Upper lobe of left lung (tissue), 6 donors: Measurements from ENCODE around the gene KRT76. TPM values are rescaled to one million over a fixed set of nuclear protein-coding genes. Genes with fewer than 3 reads are reported as not detected.

Source experiments
- ATAC-seq, 2 donors: fragments of 200-7000 bp; cut with Tn5 transposase; one replicate each; pipeline ENCODE4 v1.9.1; 2022; ENCODE audit warnings: mild to moderate bottlenecking in 2 of 2, moderate library complexity in 2 of 2; ENCODE audit not compliant: low FRiP score in 2 of 2
- DNase-seq, 2 donors: peaks; one replicate each; pipeline ENCODE4 v3.0.0-alpha.2; 2019 to 2020
- H3K27ac ChIP-seq, 4 donors: fragments of 200-600 bp; sonication (generic); one replicate each; pipeline ENCODE4 v1.5.1; 2016 to 2019
- H3K27me3 ChIP-seq, 4 donors: fragments of 200-600 bp; sonication (generic); one replicate each; pipeline ENCODE4 v1.5.1; 2017 to 2019
- H3K36me3 ChIP-seq, 4 donors: fragments of 200-600 bp; sonication (generic); one replicate each; pipeline ENCODE4 v1.5.1; 2016 to 2019
- H3K4me1 ChIP-seq, 4 donors: fragments of 200-600 bp; sonication (generic); one replicate each; pipeline ENCODE4 v1.5.1; 2018 to 2019
- H3K4me3 ChIP-seq, 4 donors: fragments of 200-600 bp; sonication (generic); one replicate each; pipeline ENCODE4 v1.5.1; 2017 to 2019; ENCODE audit warnings: mild to moderate bottlenecking in 2 of 4, moderate library complexity in 1 of 4
- H3K9me3 ChIP-seq, 4 donors: fragments of 200-600 bp; sonication (generic); one replicate each; pipeline ENCODE4 v1.5.1; 2018 to 2019
- CTCF ChIP-seq, 6 experiments: fragments of 450-650 bp in 4 of 6; fragments of 200-600 bp in 2 of 6; sonication (generic) in 2 of 6; IDR thresholded peaks; one replicate each; pipeline ENCODE4 v1.5.1; 2016 to 2019; ENCODE audit warnings: antibody characterized with exemption in 6 of 6
- EP300 ChIP-seq, 4 donors: sonication (generic); formaldehyde crosslinking; IDR thresholded peaks; one replicate each; pipeline ENCODE4 v1.5.1; 2017; ENCODE audit warnings: antibody characterized with exemption in 4 of 4, control low read depth in 2 of 4
- POLR2A ChIP-seq, 4 donors: fragments of 450-650 bp; IDR thresholded peaks; one replicate each; pipeline ENCODE4 v1.5.1; 2016 to 2017; ENCODE audit warnings: antibody characterized with exemption in 4 of 4, mild to moderate bottlenecking in 2 of 4
- POLR2AphosphoS5 ChIP-seq, 2 donors: sonication (generic); formaldehyde crosslinking; IDR thresholded peaks; one replicate each; pipeline ENCODE4 v1.5.1; 2017; ENCODE audit warnings: antibody characterized with exemption in 2 of 2
- WGBS, 2 donors: methylation state at CpG; one replicate each; pipeline ENCODE4 v1.1.5; 2017 to 2018; 5-methylcytosine and 5-hydroxymethylcytosine counted together
- total RNA-seq, 6 donors: library from RNA; depleted of rRNA in 4 of 6; stranded (reverse); fragments of >200 nt in 4 of 6; gene quantifications; one replicate each; pipeline versions ENCODE4 v1.1.0 to v1.2.1, GENCODE V29; 2016 to 2021
- donor health status: DM: no; HTN: no; CAD: no; lungs with moderate emphysema.
- donor health status: DM: no; HTN: yes; CAD: no; lungs with severe emphysema.

The KRT76 gene
- total RNA-seq, 6 donors from 2014 or later, result not detected

GRCh38 chr12:52772188-52772587 is 5.0 kb downstream of the KRT76 start:
- 88 to 93% methylated on average over 4 of the region's 4 CpGs for WGBS, 2 donors
- no peak for DNase-seq
- no peaks in the 10 kb centered on the region for H3K27me3 ChIP-seq

DNA sequence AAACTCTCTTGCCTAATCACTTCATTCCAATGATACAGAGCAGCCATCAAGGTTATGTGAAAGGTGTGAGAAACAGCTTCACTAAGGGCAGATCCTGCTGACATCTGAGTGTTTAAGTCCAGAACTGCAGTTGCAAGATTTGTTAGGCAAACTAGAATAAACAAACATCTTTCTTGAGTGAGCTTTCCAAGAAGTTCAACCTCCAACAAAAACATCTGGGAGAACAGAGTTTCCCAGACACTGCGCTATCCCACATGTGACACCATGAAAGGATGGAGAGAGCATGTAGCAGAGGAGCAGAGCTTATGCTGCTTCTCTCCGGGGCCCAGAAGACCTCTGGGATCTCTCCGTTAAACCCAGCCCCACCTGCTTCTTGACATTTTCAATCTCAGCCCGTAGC is 5.6 kb downstream of the KRT76 start:
- Histone ChIP-seq H3K4me3 (no peak overlapping the region), H3K27ac (no peak overlapping the region), H3K36me3 (no peaks in the 10 kb centered on the region), H3K4me1 (no peaks in the 10 kb centered on the region), H3K27me3 (no peaks in the 10 kb centered on the region), H3K9me3 (no peaks in the 10 kb centered on the region)
- no peak for TF ChIP-seq CTCF (IDR thresholded peaks at IDR 0.05)
- TF ChIP-seq EP300 (IDR thresholded peaks at IDR 0.05), result no peak
- TF ChIP-seq POLR2AphosphoS5 (IDR thresholded peaks at IDR 0.05), result no peak
- no peak for TF ChIP-seq POLR2A (IDR thresholded peaks at IDR 0.05)
- DNase-seq (no peak), ATAC-seq (no peak)
- 78 to 85% methylated on average over 4 of the region's 4 CpGs for WGBS, 2 donors

More at GRCh38 chr12:52772188-52772587, 5.0 kb downstream of the KRT76 start:
- no peak overlapping the region for H3K4me3 ChIP-seq
- TF ChIP-seq EP300 (IDR thresholded peaks at IDR 0.05) (no peak), POLR2AphosphoS5 (IDR thresholded peaks at IDR 0.05) (no peak), POLR2A (IDR thresholded peaks at IDR 0.05) (no peak), CTCF (IDR thresholded peaks at IDR 0.05) (no peak)
- H3K36me3 ChIP-seq, result no peaks in the 10 kb centered on the region
- ATAC-seq, result no peak
- no peak overlapping the region for H3K27ac ChIP-seq
- no peaks in the 10 kb centered on the region for H3K9me3 ChIP-seq
- no peaks in the 10 kb centered on the region for H3K4me1 ChIP-seq

DNA sequence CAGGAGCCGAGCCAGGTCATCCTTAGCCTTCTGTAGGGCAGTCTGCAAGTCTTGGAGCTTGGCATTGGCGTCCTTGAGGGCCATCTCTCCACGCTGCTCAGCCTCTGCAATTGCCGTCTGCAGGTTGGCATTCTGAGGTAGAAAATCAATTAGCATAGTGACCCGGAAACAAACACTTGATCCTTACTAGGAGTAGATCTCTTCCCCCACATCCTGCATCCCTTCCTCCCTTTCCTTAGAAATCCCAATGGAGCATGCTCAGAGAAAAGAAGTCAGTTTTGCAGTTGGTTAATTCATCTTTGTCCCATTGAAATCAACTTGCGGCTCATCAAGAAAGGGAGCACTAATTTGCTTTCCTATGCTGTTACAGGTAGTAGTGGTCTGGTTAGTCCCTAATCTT is 6.1 kb downstream of the KRT76 start:
- no peak for ATAC-seq
- H3K4me1 ChIP-seq, result no peaks in the 10 kb centered on the region
- 80 to 86% methylated on average over 6 of the region's 6 CpGs for WGBS, 2 donors
- H3K27me3 ChIP-seq, result no peaks in the 10 kb centered on the region
- no peak overlapping the region for H3K4me3 ChIP-seq
- DNase-seq, result no peak
- no peaks in the 10 kb centered on the region for H3K9me3 ChIP-seq
- TF ChIP-seq POLR2AphosphoS5 (IDR thresholded peaks at IDR 0.05), result no peak
- no peak for TF ChIP-seq CTCF (IDR thresholded peaks at IDR 0.05)
- no peak for TF ChIP-seq POLR2A (IDR thresholded peaks at IDR 0.05)
- no peak for TF ChIP-seq EP300 (IDR thresholded peaks at IDR 0.05)
- H3K36me3 ChIP-seq, result no peaks in the 10 kb centered on the region
- no peak overlapping the region for H3K27ac ChIP-seq

- DNase-seq (no peak), ATAC-seq (no peak)
- Histone ChIP-seq H3K4me1 (no peaks in the 10 kb centered on the region), H3K27ac (no peak overlapping the region), H3K4me3 (no peak overlapping the region), H3K27me3 (no peaks in the 10 kb centered on the region), H3K9me3 (no peaks in the 10 kb centered on the region), H3K36me3 (no peaks in the 10 kb centered on the region)
- TF ChIP-seq POLR2AphosphoS5 (IDR thresholded peaks at IDR 0.05), result no peak
Observed at GRCh38 chr12:52769946-52770345, 7.2 kb downstream of the KRT76 start.

GRCh38 chr12:52769354-52769753 is 7.8 kb downstream of the KRT76 start:
- no peak for ATAC-seq

More at GRCh38 chr12:52769354-52769753, 7.8 kb downstream of the KRT76 start:
- TF ChIP-seq EP300 (IDR thresholded peaks at IDR 0.05) (no peak), CTCF (IDR thresholded peaks at IDR 0.05) (no peak), POLR2AphosphoS5 (IDR thresholded peaks at IDR 0.05) (no peak), POLR2A (IDR thresholded peaks at IDR 0.05) (no peak)
- no peak for DNase-seq
- Histone ChIP-seq H3K27ac (no peak overlapping the region), H3K27me3 (no peaks in the 10 kb centered on the region), H3K9me3 (no peaks in the 10 kb centered on the region), H3K4me3 (no peak overlapping the region), H3K36me3 (no peaks in the 10 kb centered on the region), H3K4me1 (no peaks in the 10 kb centered on the region)
- 70 to 73% methylated on average over 2 to 3 of the region's 3 CpGs for WGBS, 2 donors
